ENCODE results near the gene JMJD4. TPM values are rescaled to one million over a fixed set of nuclear protein-coding genes. Genes with fewer than 3 reads are reported as not detected.

JMJD4 gene
- total RNA-seq, 2 experiments from 2014 or later: 16.8 to 17.3 TPM

DNA sequence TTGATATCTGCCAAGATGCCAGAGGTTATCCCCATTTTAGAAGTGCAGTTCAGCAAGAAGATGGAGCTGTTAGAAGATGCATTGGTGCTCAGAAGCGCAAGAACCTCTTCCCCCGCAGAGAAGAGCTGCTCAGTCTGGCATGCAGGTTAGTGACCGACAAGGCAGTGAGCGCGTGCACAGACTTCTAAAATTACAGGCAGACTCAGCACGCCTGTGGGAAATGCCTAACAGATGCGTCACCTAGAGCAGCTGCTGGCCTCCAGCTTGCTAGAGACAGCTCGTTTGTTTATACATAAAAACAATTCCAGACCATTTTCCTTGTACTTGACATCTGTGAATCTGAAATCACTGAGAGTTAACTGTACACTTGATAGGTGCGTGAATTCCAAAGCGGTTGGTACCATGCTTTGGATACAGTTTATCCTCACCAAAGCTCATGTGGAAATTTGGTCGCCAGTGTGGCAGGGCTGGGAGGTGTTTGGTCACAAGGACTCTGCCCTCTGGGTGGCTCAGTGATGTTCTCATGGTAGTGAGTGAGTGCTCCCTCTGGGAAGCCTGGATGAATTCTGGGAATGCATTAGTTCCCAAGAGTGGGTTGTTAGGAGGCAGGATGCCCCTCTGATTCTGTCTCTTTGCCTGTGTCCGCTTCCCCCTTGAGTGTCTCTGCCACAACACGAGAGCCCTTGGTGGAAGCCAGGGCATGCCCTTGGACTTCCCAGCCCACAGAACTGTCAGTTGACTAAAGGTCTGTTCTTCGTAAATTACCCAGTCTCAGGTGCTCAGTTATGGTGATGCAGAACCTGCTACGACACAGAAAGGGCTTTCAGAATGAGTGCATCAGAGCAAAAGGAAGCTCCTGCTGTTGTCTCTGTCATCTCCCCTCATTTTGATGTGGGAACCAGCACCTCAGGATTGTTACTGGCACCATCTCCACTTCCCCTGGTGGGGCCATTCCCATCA, 24.5 kb upstream of the JMJD4 start:
- CTCF ChIA-PET: interaction anchor here (1.0 to 3.1 kb wide), 4 partner anchors 10 to 194 kb away, joined by 3 to 10 read pairs (median 6); no protein-coding TSS in a partner anchor
- no peak for ATAC-seq
- Mint-ChIP-seq H3K9me3 (ENCODE audit: insufficient read depth) (no peaks in the 10 kb centered on the region), H3K36me3 (ENCODE audit: low read depth) (peaks cover 47% of the 10 kb centered on the region), H3K27me3 (ENCODE audit: low read depth) (no peaks in the 10 kb centered on the region), H3K4me3 (no peak overlapping the region), H3K27ac (no peak overlapping the region), H3K4me1 (ENCODE audit: low read depth) (peaks cover 49% of the 10 kb centered on the region)
- no peak for DNase-seq
- POLR2A ChIA-PET: interaction anchor here (0.6 to 0.8 kb wide), 2 partner anchors 9 to 110 kb away, joined by 4 to 8 read pairs; no protein-coding TSS in a partner anchor

GRCh38 chr1:227758366-227758765, 23.3 kb upstream of the JMJD4 start:
- POLR2A ChIA-PET: no interaction called here
- no peak for DNase-seq
- H3K4me3 Mint-ChIP-seq: no peak overlapping the region

GRCh38 chr1:227757781-227758180, 22.7 kb upstream of the JMJD4 start:
- Mint-ChIP-seq H3K27me3 (ENCODE audit: low read depth) (no peaks in the 10 kb centered on the region), H3K4me1 (ENCODE audit: low read depth) (peaks cover 31% of the 10 kb centered on the region), H3K27ac (no peak overlapping the region), H3K36me3 (ENCODE audit: low read depth) (peaks cover 41% of the 10 kb centered on the region), H3K9me3 (ENCODE audit: insufficient read depth) (no peaks in the 10 kb centered on the region), H3K4me3 (no peak overlapping the region)
- POLR2A ChIA-PET: no interaction called here
- CTCF ChIA-PET: interaction anchor here (1.5 kb wide), 1 partner anchor 16 kb away, joined by 3 read pairs; no protein-coding TSS in a partner anchor
- DNase-seq: no peak
- no peak for ATAC-seq

More at GRCh38 chr1:227758366-227758765, 23.3 kb upstream of the JMJD4 start:
- peaks cover 37% of the 10 kb centered on the region for H3K4me1 Mint-ChIP-seq (ENCODE audit: low read depth)
- no peak for ATAC-seq
- H3K36me3 Mint-ChIP-seq (ENCODE audit: low read depth): peaks cover 41% of the 10 kb centered on the region
- H3K27ac Mint-ChIP-seq: no peak overlapping the region
- CTCF ChIA-PET: interaction anchor here (0.9 to 1.7 kb wide), 4 partner anchors 8 to 195 kb away, joined by 3 to 6 read pairs (median 3); no protein-coding TSS in a partner anchor
- H3K27me3 Mint-ChIP-seq (ENCODE audit: low read depth): no peaks in the 10 kb centered on the region
- H3K9me3 Mint-ChIP-seq (ENCODE audit: insufficient read depth): no peaks in the 10 kb centered on the region

DNA sequence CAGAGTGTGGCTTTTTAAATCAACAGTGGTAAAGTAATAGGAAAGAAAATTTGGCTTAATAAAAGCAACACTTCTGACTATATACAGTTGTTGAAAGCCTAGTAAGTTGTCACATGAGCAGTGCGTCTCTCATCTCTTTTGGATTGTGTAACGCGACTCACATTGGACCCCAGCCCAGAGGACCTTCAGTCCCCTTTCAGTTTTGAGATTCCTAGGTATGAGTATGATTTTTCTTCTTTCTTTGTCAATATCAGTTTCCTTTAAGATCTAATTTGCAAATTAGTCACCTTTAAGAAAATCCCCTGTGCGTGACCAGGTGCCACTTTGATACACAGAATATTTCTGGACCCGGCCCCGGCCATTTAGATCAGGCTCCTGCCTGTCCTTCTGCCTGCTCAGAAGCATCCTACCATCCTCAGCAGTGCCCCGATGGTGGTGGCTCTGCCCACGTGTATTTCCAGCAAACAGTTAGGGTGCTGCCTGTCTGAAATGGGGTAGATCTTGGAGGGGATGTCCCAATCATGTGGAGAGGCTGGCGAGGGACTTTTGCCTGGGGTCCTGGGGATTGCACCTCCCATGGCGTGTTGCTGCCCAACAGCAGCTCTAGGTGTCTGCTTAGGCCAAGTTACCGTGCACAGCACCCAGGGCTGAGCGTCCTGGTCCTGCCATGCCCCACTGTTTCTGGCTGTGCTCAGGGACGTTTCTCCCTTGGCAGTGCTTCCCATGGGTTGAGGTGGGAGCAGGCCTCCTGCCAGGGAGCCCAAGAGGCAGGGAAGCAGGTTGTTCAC, 21.3 kb upstream of the JMJD4 start:
- DNase-seq: no peak
- Mint-ChIP-seq H3K27ac (no peak overlapping the region), H3K36me3 (ENCODE audit: low read depth) (peaks cover 38% of the 10 kb centered on the region)

GRCh38 chr1:227754958-227755357, 19.9 kb upstream of the JMJD4 start:
- POLR2A ChIA-PET: no interaction called here
- DNase-seq (no peak), ATAC-seq (no peak)
- Mint-ChIP-seq H3K27ac (no peak overlapping the region), H3K4me1 (ENCODE audit: low read depth) (peaks cover 11% of the 10 kb centered on the region), H3K27me3 (ENCODE audit: low read depth) (no peaks in the 10 kb centered on the region), H3K36me3 (ENCODE audit: low read depth) (peaks cover 26% of the 10 kb centered on the region), H3K4me3 (no peak overlapping the region), H3K9me3 (ENCODE audit: insufficient read depth) (no peaks in the 10 kb centered on the region)
- CTCF ChIA-PET: no interaction called here

More for the DNA sequence above, 21.3 kb upstream of the JMJD4 start:
- Mint-ChIP-seq H3K4me1 (ENCODE audit: low read depth) (peaks cover 17% of the 10 kb centered on the region), H3K27me3 (ENCODE audit: low read depth) (no peaks in the 10 kb centered on the region), H3K9me3 (ENCODE audit: insufficient read depth) (no peaks in the 10 kb centered on the region), H3K4me3 (no peak overlapping the region)
- POLR2A ChIA-PET: no interaction called here
- no peak for ATAC-seq
- CTCF ChIA-PET: no interaction called here

DNA sequence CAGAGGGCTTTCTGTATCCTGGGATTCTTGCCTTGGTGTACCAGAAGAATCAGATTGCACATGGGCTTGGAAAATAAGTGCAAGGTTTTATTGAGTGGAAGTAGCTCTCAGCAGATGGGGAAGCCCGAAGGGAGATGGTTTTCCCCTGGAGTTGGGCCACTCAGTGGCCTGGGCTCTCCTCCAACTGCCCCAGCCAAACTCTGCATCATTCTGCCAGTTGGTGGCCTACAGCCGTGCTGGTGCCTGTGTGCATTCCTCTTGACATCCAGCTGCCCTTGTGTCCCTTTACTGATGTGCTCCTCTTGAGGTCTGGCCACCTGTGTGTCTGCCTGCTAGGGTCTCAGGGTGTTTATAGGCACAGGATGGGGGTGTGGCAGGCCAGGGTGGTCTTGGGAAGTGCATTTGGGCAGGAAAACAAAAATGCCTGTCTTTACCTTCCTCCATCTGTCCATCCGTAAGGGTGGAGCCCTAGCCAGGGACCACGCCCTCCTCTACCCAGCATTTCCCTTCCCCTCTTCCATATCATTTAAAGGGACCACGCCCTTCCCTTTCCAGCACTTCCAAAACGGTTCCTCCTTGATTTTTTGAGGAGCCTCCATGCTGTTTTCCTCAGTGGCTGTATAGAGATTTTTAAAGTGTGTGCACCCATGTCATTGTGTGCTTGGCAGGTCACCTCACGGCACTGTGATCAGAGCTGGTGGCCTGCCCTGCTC, 19.1 kb upstream of the JMJD4 start:
- Mint-ChIP-seq H3K9me3 (ENCODE audit: insufficient read depth) (no peaks in the 10 kb centered on the region), H3K27me3 (ENCODE audit: low read depth) (no peaks in the 10 kb centered on the region), H3K27ac (no peak overlapping the region), H3K36me3 (ENCODE audit: low read depth) (peaks cover 18% of the 10 kb centered on the region), H3K4me1 (ENCODE audit: low read depth) (peaks cover 15% of the 10 kb centered on the region), H3K4me3 (no peak overlapping the region)
- ChIA-PET CTCF (no interaction called here), POLR2A (no interaction called here)
- no peak for ATAC-seq
- no peak for DNase-seq

- POLR2A ChIA-PET: interaction anchor here (0.6 kb wide), 1 partner anchor 9 kb away, joined by 8 read pairs; no protein-coding TSS in a partner anchor
- no peak for DNase-seq
- Mint-ChIP-seq H3K4me1 (ENCODE audit: low read depth) (peaks cover 17% of the 10 kb centered on the region), H3K27ac (no peak overlapping the region), H3K9me3 (ENCODE audit: insufficient read depth) (no peaks in the 10 kb centered on the region), H3K4me3 (no peak overlapping the region), H3K36me3 (ENCODE audit: low read depth) (peaks cover 10% of the 10 kb centered on the region), H3K27me3 (ENCODE audit: low read depth) (no peaks in the 10 kb centered on the region)
- ATAC-seq: no peak
- CTCF ChIA-PET: interaction anchor here (1.5 kb wide), 1 partner anchor 9 kb away, joined by 3 read pairs; no protein-coding TSS in a partner anchor
Observed at GRCh38 chr1:227749916-227750710, 15.0 kb upstream of the JMJD4 start.

DNA sequence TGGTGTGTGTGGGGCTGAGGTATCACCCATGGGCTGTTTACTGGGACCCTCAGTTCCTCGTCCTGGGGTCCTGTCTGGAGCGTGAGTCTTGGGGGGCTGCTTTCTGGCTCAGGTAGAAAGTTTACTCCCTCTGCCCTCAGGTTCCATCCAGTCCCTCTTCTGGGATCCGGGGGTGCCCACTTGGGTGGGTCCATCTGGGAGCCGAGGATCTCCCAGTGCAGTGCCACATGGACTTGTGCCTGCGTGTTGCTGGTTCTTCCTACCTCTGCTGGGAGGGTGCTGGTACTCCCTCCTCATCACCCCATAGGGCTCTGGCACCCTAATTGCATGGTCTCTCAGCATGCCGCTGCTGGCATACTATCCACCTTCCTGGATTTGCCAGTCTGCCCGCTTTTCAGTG, 14.1 kb upstream of the JMJD4 start:
- H3K36me3 Mint-ChIP-seq (ENCODE audit: low read depth): peaks cover 10% of the 10 kb centered on the region
- H3K4me1 Mint-ChIP-seq (ENCODE audit: low read depth): peaks cover 24% of the 10 kb centered on the region
- DNase-seq (no peak), ATAC-seq (no peak)
- no peaks in the 10 kb centered on the region for H3K9me3 Mint-ChIP-seq (ENCODE audit: insufficient read depth)
- ChIA-PET CTCF (interaction anchor here (0.6 to 1.5 kb wide), 2 partner anchors 10 to 13 kb away, joined by 3 read pairs; no protein-coding TSS in a partner anchor), POLR2A (no interaction called here)
- H3K27me3 Mint-ChIP-seq (ENCODE audit: low read depth): no peaks in the 10 kb centered on the region
- peak overlapping the region; percentile 77 for H3K27ac Mint-ChIP-seq
- no peak overlapping the region for H3K4me3 Mint-ChIP-seq

- Mint-ChIP-seq H3K4me1 (ENCODE audit: low read depth) (peaks cover 24% of the 10 kb centered on the region), H3K27me3 (ENCODE audit: low read depth) (no peaks in the 10 kb centered on the region), H3K9me3 (ENCODE audit: insufficient read depth) (no peaks in the 10 kb centered on the region), H3K27ac (peak overlapping the region; percentile 77), H3K36me3 (ENCODE audit: low read depth) (peaks cover 10% of the 10 kb centered on the region), H3K4me3 (no peak overlapping the region)
- ATAC-seq (peak; percentile 74), DNase-seq (peak; percentile 56)
- CTCF ChIA-PET: interaction anchor here (0.6 to 1.1 kb wide), 2 partner anchors 14 to 19 kb away, joined by 3 to 4 read pairs; no protein-coding TSS in a partner anchor
- POLR2A ChIA-PET: no interaction called here
Observed at GRCh38 chr1:227748496-227749182, 13.5 kb upstream of the JMJD4 start.

- peaks cover 24% of the 10 kb centered on the region for H3K4me1 Mint-ChIP-seq (ENCODE audit: low read depth)
- no peaks in the 10 kb centered on the region for H3K27me3 Mint-ChIP-seq (ENCODE audit: low read depth)
- H3K27ac Mint-ChIP-seq: peak overlapping the region; percentile 77
- no peak overlapping the region for H3K4me3 Mint-ChIP-seq
- ChIA-PET POLR2A (no interaction called here), CTCF (interaction anchor here (1.1 kb wide), 1 partner anchor 19 kb away, joined by 4 read pairs; no protein-coding TSS in a partner anchor)
- H3K36me3 Mint-ChIP-seq (ENCODE audit: low read depth): peaks cover 10% of the 10 kb centered on the region
- no peak for ATAC-seq
- H3K9me3 Mint-ChIP-seq (ENCODE audit: insufficient read depth): no peaks in the 10 kb centered on the region
- DNase-seq: no peak
Observed at GRCh38 chr1:227747948-227748495, 12.9 kb upstream of the JMJD4 start.
